Measurements from ENCODE around the gene CDK14. TPM values are rescaled to one million over a fixed set of nuclear protein-coding genes. Genes with fewer than 3 reads are reported as not detected.

CDK14 gene
- total RNA-seq, 2 donors from 2014 or later, result 8.7 to 13.4 TPM

GRCh38 chr7:90723233-90723632 lies 127.1 kb downstream of the CDK14 start:
- no peak overlapping the region for H3K27ac Mint-ChIP-seq
- TF ChIP-seq CTCF (conservative IDR thresholded peaks at IDR 0.05), result no peak
- Histone ChIP-seq H3K27ac (ENCODE audit: low read depth, low read length) (no peak overlapping the region), H3K27me3 (ENCODE audit: control insufficient read depth, insufficient read depth, low read length, poor library complexity, severe bottlenecking) (no peaks in the 10 kb centered on the region), H3K36me3 (ENCODE audit: control insufficient read depth, insufficient read depth, low read length) (no peaks in the 10 kb centered on the region), H3K9ac (ENCODE audit: extremely low read depth, low read length, poor library complexity, severe bottlenecking) (no peak overlapping the region), H3K4me1 (ENCODE audit: control insufficient read depth, insufficient read depth, low read length) (no peaks in the 10 kb centered on the region), H3K4me3 (ENCODE audit: low read length) (no peak overlapping the region), H3K9me3 (ENCODE audit: control insufficient read depth, low read length) (no peaks in the 10 kb centered on the region)
- no peak overlapping the region for H3K4me3 Mint-ChIP-seq
- no peaks in the 10 kb centered on the region for H3K9me3 Mint-ChIP-seq
- 95% methylated on average over 2 of the region's 2 CpGs; no CpG with 5 or more reads in 1 of the 2 experiments for WGBS, 2 experiments (ENCODE audit: insufficient coverage in 1 of 2, insufficient read length in 1 of 2)
- H3K27me3 Mint-ChIP-seq (ENCODE audit: insufficient read depth), result no peaks in the 10 kb centered on the region
- H3K4me1 Mint-ChIP-seq, result peaks cover 24% of the 10 kb centered on the region
- no peak for DNase-seq
- no peaks in the 10 kb centered on the region for H3K36me3 Mint-ChIP-seq (ENCODE audit: low read depth)

GRCh38 chr7:90723866-90724265 lies 127.7 kb downstream of the CDK14 start:
- Histone ChIP-seq H3K9me3 (ENCODE audit: control insufficient read depth, low read length) (no peaks in the 10 kb centered on the region), H3K4me1 (ENCODE audit: control insufficient read depth, insufficient read depth, low read length) (no peaks in the 10 kb centered on the region), H3K27ac (ENCODE audit: low read depth, low read length) (no peak overlapping the region), H3K9ac (ENCODE audit: extremely low read depth, low read length, poor library complexity, severe bottlenecking) (no peak overlapping the region), H3K27me3 (ENCODE audit: control insufficient read depth, insufficient read depth, low read length, poor library complexity, severe bottlenecking) (no peaks in the 10 kb centered on the region), H3K36me3 (ENCODE audit: control insufficient read depth, insufficient read depth, low read length) (no peaks in the 10 kb centered on the region), H3K4me3 (ENCODE audit: low read length) (no peak overlapping the region)
- no peaks in the 10 kb centered on the region for H3K36me3 Mint-ChIP-seq (ENCODE audit: low read depth)
- H3K4me3 Mint-ChIP-seq, result no peak overlapping the region
- no peaks in the 10 kb centered on the region for H3K9me3 Mint-ChIP-seq
- no peaks in the 10 kb centered on the region for H3K27me3 Mint-ChIP-seq (ENCODE audit: insufficient read depth)
- TF ChIP-seq CTCF (conservative IDR thresholded peaks at IDR 0.05), result no peak
- no peak overlapping the region for H3K27ac Mint-ChIP-seq
- H3K4me1 Mint-ChIP-seq, result peaks cover 24% of the 10 kb centered on the region
- no peak for DNase-seq

GRCh38 chr7:90726120-90726519 lies 130.0 kb downstream of the CDK14 start:
- Mint-ChIP-seq H3K36me3 (ENCODE audit: low read depth) (peaks cover 3% of the 10 kb centered on the region), H3K27ac (peak overlapping the region; percentile 61), H3K4me3 (no peak overlapping the region), H3K27me3 (ENCODE audit: insufficient read depth) (no peaks in the 10 kb centered on the region), H3K4me1 (peaks cover 24% of the 10 kb centered on the region), H3K9me3 (peaks cover 8% of the 10 kb centered on the region)
- TF ChIP-seq CTCF (conservative IDR thresholded peaks at IDR 0.05), result no peak
- peak overlapping the region; percentile 16 for H3K4me3 ChIP-seq (ENCODE audit: low read length)
- H3K4me1 ChIP-seq (ENCODE audit: control insufficient read depth, insufficient read depth, low read length), result no peaks in the 10 kb centered on the region
- no peak overlapping the region for H3K27ac ChIP-seq (ENCODE audit: low read depth, low read length)
- H3K9me3 ChIP-seq (ENCODE audit: control insufficient read depth, low read length), result peaks cover 10% of the 10 kb centered on the region
- H3K9ac ChIP-seq (ENCODE audit: extremely low read depth, low read length, poor library complexity, severe bottlenecking), result no peak overlapping the region
- DNase-seq, result no peak
- no peaks in the 10 kb centered on the region for H3K36me3 ChIP-seq (ENCODE audit: control insufficient read depth, insufficient read depth, low read length)
- WGBS, 2 experiments (ENCODE audit: insufficient coverage in 1 of 2, insufficient read length in 1 of 2), result 50 to 60% methylated on average over 2 of the region's 2 CpGs
- no peaks in the 10 kb centered on the region for H3K27me3 ChIP-seq (ENCODE audit: control insufficient read depth, insufficient read depth, low read length, poor library complexity, severe bottlenecking)
